ENCODE data around the gene CCDC24. TPM values are rescaled to one million over a fixed set of nuclear protein-coding genes. Genes with fewer than 3 reads are reported as not detected.

The CCDC24 gene
- total and polyA plus RNA-seq, 9 of the 15 experiments (the other 6 are each of a cell fraction or from before 2014, with no cell fraction given), result 0.31 to 4.5 (median 1.5) TPM

GRCh38 chr1:43991200-43991475, 261 bp upstream of the CCDC24 start (continued):
- TF ChIP-seq MBD1 (CRISPR knock-in tag; IDR thresholded peaks at IDR 0.05), result no peak

GRCh38 chr1:43992232-43992995, 1.0 kb downstream of the CCDC24 start:
- peak overlapping the region; percentile 74; the same call in 1 of the 2 replicates for H3K4me3 ChIP-seq
- no peaks in the 10 kb centered on the region for H3K27me3 ChIP-seq (ENCODE audit: control insufficient read depth in 2 of 2, insufficient read depth in 2 of 2, low read length in 2 of 2)
- ATAC-seq (no peak), FAIRE-seq (no peak), DNase-seq (ENCODE audit: extremely low read depth in 1 of 4, low spot score in 3 of 4) (no peak)
- H4K20me1 ChIP-seq (replicated peaks; ENCODE audit: control insufficient read depth, insufficient read depth, low read length), result no peaks in the 10 kb centered on the region
- TF ChIP-seq CREB1 (IDR thresholded peaks at IDR 0.05), result no peak
- TF ChIP-seq CREB1 (CRISPR knock-in tag; IDR thresholded peaks at IDR 0.05), result 0 out of 2 replicates have a peak, but pooled peaks have one; percentile 3
- TF ChIP-seq HEY1 (CRISPR knock-in tag; IDR thresholded peaks at IDR 0.05; ENCODE audit: borderline replicate concordance), result no peak
- ChIA-PET CTCF (ENCODE audit: low intra/inter-chr PET ratio) (no interaction called here), POLR2A (interaction anchor here (0.5 to 1.9 kb wide), 16 partner anchors 11 to 584 kb away, joined by 3 to 7 read pairs (median 3); partner anchors contain the start of genes ATP6V0B and ERI3)
- no peak overlapping the region for H3K27ac ChIP-seq (ENCODE audit: extremely low read depth, low read depth, low read length)
- 68% methylated on average over 11 of the region's 11 CpGs for WGBS (ENCODE audit: insufficient coverage, low coverage, missing lambda C conversion rate)
- no TSS peak for BruUV-seq (replicated peaks)
- no peaks in the 10 kb centered on the region for H3K9me1 ChIP-seq (ENCODE audit: control insufficient read depth, insufficient read depth, low read length)
- peak overlapping the region in 1 of 2 experiments; percentile 95; a peak in 2 of 4 replicates for H3K9ac ChIP-seq (ENCODE audit: insufficient read depth in 1 of 2, low read depth in 2 of 2, low read length in 2 of 2)
- peak overlapping the region; percentile 96 for H2AFZ ChIP-seq (ENCODE audit: low read depth, low read length)
- no peaks in the 10 kb centered on the region for H3K9me3 ChIP-seq (replicated peaks; ENCODE audit: control insufficient read depth, insufficient read depth, low read depth, low read length)
- H3K79me2 ChIP-seq (ENCODE audit: control insufficient read depth, insufficient read depth, low read length), result no peaks in the 10 kb centered on the region
- intact Hi-C loops (cut with micrococcal nuclease), result loop anchor here (5.0 to 10.0 kb wide), 2 partner anchors 230 to 302 kb away; no protein-coding TSS in a partner anchor
- H3K4me2 ChIP-seq (ENCODE audit: insufficient read depth, low read length), result peak overlapping the region; percentile 81
- in situ Hi-C loops (cut with MboI), result no loop called here
- peaks cover under 1% of the 10 kb centered on the region; the same call in 1 of the 3 replicates for H3K36me3 ChIP-seq (ENCODE audit: control insufficient read depth, insufficient read depth, low read length)
- H3K4me1 ChIP-seq (replicated peaks in 1 of 2; ENCODE audit: control insufficient read depth in 2 of 2, insufficient read depth in 2 of 2, low read length in 2 of 2), result peaks cover 15 to 52% of the 10 kb centered on the region in 2 experiments; a peak in 4 of 5 replicates
